Measurements from ENCODE around the gene TSPAN9. TPM values are rescaled to one million over a fixed set of nuclear protein-coding genes. Genes with fewer than 3 reads are reported as not detected.

TSPAN9 gene
- total RNA-seq, 4 donors from 2014 or later = 15.7 to 32.6 (median 26.2) TPM

DNA sequence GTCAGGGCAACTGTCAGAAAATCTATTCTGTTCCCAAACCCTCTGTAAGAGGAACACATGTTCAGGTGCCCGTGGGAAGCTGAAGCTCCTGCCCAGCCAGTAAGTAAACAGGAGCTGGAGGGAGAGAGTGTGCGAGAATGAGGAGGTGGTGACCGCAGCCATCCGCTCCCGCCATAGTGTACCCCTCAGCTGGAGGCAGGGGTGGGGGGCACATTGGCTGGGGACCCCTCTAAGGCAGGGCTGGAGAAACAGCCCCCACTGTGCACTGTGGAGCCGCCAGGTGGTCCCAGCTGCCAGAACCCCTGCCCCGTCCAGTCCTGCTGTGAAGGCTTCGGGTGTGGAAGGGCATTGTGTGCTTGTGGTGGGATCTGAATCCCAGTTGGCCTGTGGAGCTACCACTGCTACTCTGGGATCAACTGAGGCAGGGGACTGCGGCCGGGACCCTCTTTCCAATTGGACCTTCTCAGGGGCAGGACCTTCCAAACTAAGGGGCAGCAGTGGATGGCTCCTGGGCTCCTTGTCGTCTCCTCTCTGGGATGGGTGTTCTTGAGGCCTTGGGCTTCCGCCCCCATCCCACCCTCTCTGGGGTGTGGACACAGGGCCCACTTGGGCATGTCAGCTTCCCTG, 59.6 kb downstream of the TSPAN9 start:
- peak overlapping the region in 1 of 4 donors; percentile 17 for H3K27ac ChIP-seq
- H3K36me3 ChIP-seq = no peaks in the 10 kb centered on the region
- TF ChIP-seq EP300 (IDR thresholded peaks at IDR 0.05) (no peak), POLR2A (IDR thresholded peaks at IDR 0.05) (no peak)
- TF ChIP-seq, protein P1, sequence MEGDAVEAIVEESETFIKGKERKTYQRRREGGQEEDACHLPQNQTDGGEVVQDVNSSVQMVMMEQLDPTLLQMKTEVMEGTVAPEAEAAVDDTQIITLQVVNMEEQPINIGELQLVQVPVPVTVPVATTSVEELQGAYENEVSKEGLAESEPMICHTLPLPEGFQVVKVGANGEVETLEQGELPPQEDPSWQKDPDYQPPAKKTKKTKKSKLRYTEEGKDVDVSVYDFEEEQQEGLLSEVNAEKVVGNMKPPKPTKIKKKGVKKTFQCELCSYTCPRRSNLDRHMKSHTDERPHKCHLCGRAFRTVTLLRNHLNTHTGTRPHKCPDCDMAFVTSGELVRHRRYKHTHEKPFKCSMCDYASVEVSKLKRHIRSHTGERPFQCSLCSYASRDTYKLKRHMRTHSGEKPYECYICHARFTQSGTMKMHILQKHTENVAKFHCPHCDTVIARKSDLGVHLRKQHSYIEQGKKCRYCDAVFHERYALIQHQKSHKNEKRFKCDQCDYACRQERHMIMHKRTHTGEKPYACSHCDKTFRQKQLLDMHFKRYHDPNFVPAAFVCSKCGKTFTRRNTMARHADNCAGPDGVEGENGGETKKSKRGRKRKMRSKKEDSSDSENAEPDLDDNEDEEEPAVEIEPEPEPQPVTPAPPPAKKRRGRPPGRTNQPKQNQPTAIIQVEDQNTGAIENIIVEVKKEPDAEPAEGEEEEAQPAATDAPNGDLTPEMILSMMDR (IDR thresholded peaks at IDR 0.05) = no peak
- H3K9me3 ChIP-seq = no peaks in the 10 kb centered on the region
- no peak for DNase-seq (ENCODE audit: low spot score in 2 of 2)
- WGBS, 2 donors = 91 to 94% methylated on average over 12 of the region's 12 CpGs
- no peak overlapping the region for H3K4me3 ChIP-seq
- H3K27me3 ChIP-seq = no peaks in the 10 kb centered on the region
- H3K4me1 ChIP-seq = peaks cover 0 to 74% (median 22%) of the 10 kb centered on the region in 4 donors

DNA sequence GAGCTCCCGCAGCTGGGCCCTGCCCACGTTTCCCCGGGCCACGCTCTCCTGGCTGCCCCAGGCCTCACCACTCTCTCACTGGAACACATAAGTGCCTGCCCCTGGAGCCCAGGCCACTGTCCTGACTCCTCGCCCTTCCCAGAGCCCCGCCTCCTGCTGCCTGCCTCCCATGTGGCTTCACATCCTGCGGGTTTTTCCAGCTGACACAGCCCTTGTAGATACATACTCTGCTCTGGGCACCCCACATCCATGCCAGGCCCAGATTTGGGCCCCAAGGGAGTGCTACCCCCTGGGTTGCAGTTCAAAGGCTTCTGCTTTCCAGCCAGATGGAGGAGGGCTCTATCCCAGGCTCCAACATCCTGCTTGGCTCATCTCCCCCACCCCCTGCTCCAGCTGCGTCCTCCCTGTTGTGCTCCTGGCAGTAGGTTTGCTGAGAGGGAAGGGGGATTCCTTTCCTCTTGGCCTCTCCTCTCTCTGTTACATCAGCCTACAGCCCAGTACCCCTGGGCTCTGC, 60.1 kb downstream of the TSPAN9 start:
- Histone ChIP-seq H3K27me3 (no peaks in the 10 kb centered on the region), H3K4me3 (no peak overlapping the region), H3K4me1 (peaks cover 0 to 74% (median 22%) of the 10 kb centered on the region in 4 donors), H3K27ac (peak overlapping the region in 1 of 4 donors; percentile 17), H3K9me3 (no peaks in the 10 kb centered on the region), H3K36me3 (no peaks in the 10 kb centered on the region)
- TF ChIP-seq POLR2A (IDR thresholded peaks at IDR 0.05) (no peak), EP300 (IDR thresholded peaks at IDR 0.05) (no peak)
- TF ChIP-seq, protein P1 (IDR thresholded peaks at IDR 0.05) = no peak
- 25 to 48% methylated on average over 6 to 8 of the region's 8 CpGs for WGBS, 2 donors
- DNase-seq (ENCODE audit: low spot score in 2 of 2) = peak in 1 of 2 donors; percentile 34

- peaks cover 0 to 68% (median 16%) of the 10 kb centered on the region in 4 donors for H3K4me1 ChIP-seq
- no peaks in the 10 kb centered on the region for H3K9me3 ChIP-seq
- no peak overlapping the region for H3K27ac ChIP-seq
- H3K4me3 ChIP-seq = no peak overlapping the region
- 68 to 76% methylated on average over 13 to 17 of the region's 17 CpGs for WGBS, 2 donors
- TF ChIP-seq EP300 (IDR thresholded peaks at IDR 0.05) (no peak), POLR2A (IDR thresholded peaks at IDR 0.05) (no peak)
- TF ChIP-seq, protein P1 (IDR thresholded peaks at IDR 0.05) = no peak
- H3K27me3 ChIP-seq = no peaks in the 10 kb centered on the region
- no peaks in the 10 kb centered on the region for H3K36me3 ChIP-seq
- DNase-seq (ENCODE audit: low spot score in 2 of 2) = no peak
Observed at GRCh38 chr12:3137814-3138445, 60.8 kb downstream of the TSPAN9 start.

- Histone ChIP-seq H3K36me3 (no peaks in the 10 kb centered on the region), H3K27me3 (no peaks in the 10 kb centered on the region), H3K9me3 (no peaks in the 10 kb centered on the region), H3K27ac (no peak overlapping the region), H3K4me1 (peaks cover 0 to 59% (median 10%) of the 10 kb centered on the region in 4 donors), H3K4me3 (no peak overlapping the region)
- WGBS, 2 donors = 67 to 71% methylated on average over 11 of the region's 11 CpGs
- DNase-seq (ENCODE audit: low spot score in 2 of 2) = no peak
- TF ChIP-seq, protein P1 (IDR thresholded peaks at IDR 0.05) = no peak
- TF ChIP-seq EP300 (IDR thresholded peaks at IDR 0.05) (no peak), POLR2A (IDR thresholded peaks at IDR 0.05) (no peak)
Observed at GRCh38 chr12:3138941-3139511, 61.8 kb downstream of the TSPAN9 start.

- WGBS, 2 donors = 79 to 86% methylated on average over 5 to 9 of the region's 9 CpGs
Observed at GRCh38 chr12:3139760-3140159, 62.6 kb downstream of the TSPAN9 start.

More at GRCh38 chr12:3139760-3140159, 62.6 kb downstream of the TSPAN9 start:
- no peak for TF ChIP-seq EP300 (IDR thresholded peaks at IDR 0.05)
- DNase-seq (ENCODE audit: low spot score in 2 of 2) = no peak
- peaks cover 0 to 59% (median 10%) of the 10 kb centered on the region in 4 donors for H3K4me1 ChIP-seq
- H3K9me3 ChIP-seq = no peaks in the 10 kb centered on the region
- H3K4me3 ChIP-seq = no peak overlapping the region
- H3K27me3 ChIP-seq = no peaks in the 10 kb centered on the region
- no peak overlapping the region for H3K27ac ChIP-seq
- H3K36me3 ChIP-seq = no peaks in the 10 kb centered on the region

Data from tibial nerve (tissue), 4 donors.